GM23338 (cell line): Measurements from ENCODE around the gene WDHD1.
"Not testable (repeated sequence)": the region's sequence is repeated elsewhere in the genome, so short reads cannot be mapped to it uniquely, and the experiment has no call there.

Source experiments
- CREB1 ChIP-seq: fragments of 250-450 bp; sonication (Bioruptor Pico); IDR thresholded peaks from 2 replicates; pipeline ENCODE4 v1.5.0; 2020; ENCODE audit warnings: low read depth, mild to moderate bottlenecking, moderate library complexity
- CTCF ChIP-seq, 2 experiments: fragments of 200-600 bp in 1 of 2; sonication (generic) in 1 of 2; conservative IDR thresholded peaks; 2 replicates each; pipeline versions ENCODE4 v1.5.1 to v1.6.1; 2016 to 2017; ENCODE audit warnings: antibody characterized with exemption in 2 of 2, low read depth in 2 of 2, mild to moderate bottlenecking in 2 of 2, moderate library complexity in 1 of 2
- EZH2 ChIP-seq: fragments of 200-600 bp; sonication (generic); IDR thresholded peaks from one replicate; pipeline ENCODE4 v1.8.0; 2017; ENCODE audit warnings: antibody characterized with exemption, mild to moderate bottlenecking, low read depth; ENCODE audit not compliant: unreplicated experiment
- EZH2phosphoT487 ChIP-seq: fragments of 200-600 bp; sonication (generic); IDR thresholded peaks from one replicate; pipeline ENCODE4 v1.8.1; 2018; ENCODE audit warnings: antibody characterized with exemption; ENCODE audit not compliant: unreplicated experiment
- JUNB ChIP-seq: IDR thresholded peaks from one replicate; pipeline ENCODE4 v1.6.1; 2016; ENCODE audit warnings: antibody characterized with exemption; ENCODE audit not compliant: unreplicated experiment
- NANOG ChIP-seq: IDR thresholded peaks from 2 replicates; pipeline ENCODE4 v1.6.1; 2016; ENCODE audit warnings: antibody characterized with exemption, borderline replicate concordance
- POLR2AphosphoS5 ChIP-seq: IDR thresholded peaks from 2 replicates; pipeline ENCODE4 v1.6.1; 2016; ENCODE audit warnings: antibody characterized with exemption, low read depth
- REST ChIP-seq: IDR thresholded peaks from one replicate; pipeline ENCODE4 v1.6.1; 2018; ENCODE audit warnings: antibody characterized with exemption; ENCODE audit not compliant: unreplicated experiment
- STAT1 ChIP-seq: IDR thresholded peaks from one replicate; pipeline ENCODE4 v1.6.1; 2016; ENCODE audit warnings: antibody characterized with exemption; ENCODE audit not compliant: unreplicated experiment
- ZNF114 ChIP-seq: fragments of 250-450 bp; sonication (Bioruptor Pico); IDR thresholded peaks from 2 replicates; pipeline ENCODE4 v1.5.0; 2020; ENCODE audit warnings: mild to moderate bottlenecking, moderate library complexity

- TF ChIP-seq CTCF (conservative IDR thresholded peaks at IDR 0.05; ENCODE audit: low read depth in 2 of 2); JUNB; STAT1; EZH2; CREB1; EZH2phosphoT487; POLR2AphosphoS5; REST; ZNF114 (CRISPR knock-in tag); NANOG: not testable (repeated sequence)
These were observed 117.9 kb downstream of the WDHD1 start for GRCh38 chr14:54908973-54909372.
